SIG-M5 treated with dmso at 0.1 percent for 504 hours (cell line): Measurements from ENCODE around the gene LRRC45.

Source experiments
- DNase-seq: peaks from one replicate; lab custom pipeline; 2025; ENCODE audit not compliant: unreplicated experiment; lab: John Stamatoyannopoulos, UW

The LRRC45 gene

GRCh38 chr17:82018989-82019689 lies 4.0 kb upstream of the LRRC45 start:
- no peak for DNase-seq

DNA sequence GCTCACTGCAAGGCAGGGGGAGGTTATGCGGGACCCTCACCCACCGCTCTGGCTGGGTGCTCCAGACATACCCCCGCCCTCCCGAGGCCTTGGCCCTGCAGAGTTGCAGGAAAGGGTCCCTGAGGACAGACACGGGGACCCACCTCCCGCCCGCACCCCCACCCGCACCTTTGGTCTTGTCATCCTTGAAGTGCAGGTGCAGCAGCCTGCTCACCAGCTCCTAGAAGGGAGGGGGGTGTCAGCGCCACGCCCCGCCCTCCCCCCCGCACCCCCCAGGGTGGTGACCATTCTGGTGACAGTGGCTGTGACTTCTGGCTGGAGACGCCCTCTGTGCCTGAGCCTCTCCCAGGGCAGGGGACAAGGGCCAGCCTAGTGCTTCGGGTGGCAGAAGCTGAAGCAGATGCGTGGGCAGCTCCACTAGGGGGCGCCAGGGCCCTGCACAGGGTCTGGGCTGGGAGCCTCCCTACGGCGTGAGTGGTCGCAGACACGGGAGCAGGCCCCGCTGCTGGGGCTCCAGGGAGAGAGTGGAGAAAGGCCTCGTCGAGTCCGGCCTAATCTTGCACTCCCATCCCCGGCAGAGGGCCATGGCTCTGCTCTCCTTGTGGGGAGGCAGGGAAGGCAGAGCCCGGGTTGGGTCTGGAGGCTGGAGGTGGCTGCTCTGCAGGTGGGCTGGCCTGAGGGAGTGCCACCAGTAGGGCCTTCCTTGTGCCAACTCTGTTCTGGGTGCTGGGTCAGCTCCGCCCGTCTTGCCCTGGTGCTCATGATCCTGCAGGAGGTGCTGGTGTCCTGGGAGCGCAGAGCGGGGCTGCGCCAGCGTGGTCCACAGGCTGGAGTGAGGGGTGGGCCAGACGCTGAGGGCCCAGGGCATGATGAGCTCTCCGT lies 3.2 kb upstream of the LRRC45 start:
- peak; percentile 58 for DNase-seq

GRCh38 chr17:82020572-82021106 lies 2.5 kb upstream of the LRRC45 start:
- no peak for DNase-seq

DNA sequence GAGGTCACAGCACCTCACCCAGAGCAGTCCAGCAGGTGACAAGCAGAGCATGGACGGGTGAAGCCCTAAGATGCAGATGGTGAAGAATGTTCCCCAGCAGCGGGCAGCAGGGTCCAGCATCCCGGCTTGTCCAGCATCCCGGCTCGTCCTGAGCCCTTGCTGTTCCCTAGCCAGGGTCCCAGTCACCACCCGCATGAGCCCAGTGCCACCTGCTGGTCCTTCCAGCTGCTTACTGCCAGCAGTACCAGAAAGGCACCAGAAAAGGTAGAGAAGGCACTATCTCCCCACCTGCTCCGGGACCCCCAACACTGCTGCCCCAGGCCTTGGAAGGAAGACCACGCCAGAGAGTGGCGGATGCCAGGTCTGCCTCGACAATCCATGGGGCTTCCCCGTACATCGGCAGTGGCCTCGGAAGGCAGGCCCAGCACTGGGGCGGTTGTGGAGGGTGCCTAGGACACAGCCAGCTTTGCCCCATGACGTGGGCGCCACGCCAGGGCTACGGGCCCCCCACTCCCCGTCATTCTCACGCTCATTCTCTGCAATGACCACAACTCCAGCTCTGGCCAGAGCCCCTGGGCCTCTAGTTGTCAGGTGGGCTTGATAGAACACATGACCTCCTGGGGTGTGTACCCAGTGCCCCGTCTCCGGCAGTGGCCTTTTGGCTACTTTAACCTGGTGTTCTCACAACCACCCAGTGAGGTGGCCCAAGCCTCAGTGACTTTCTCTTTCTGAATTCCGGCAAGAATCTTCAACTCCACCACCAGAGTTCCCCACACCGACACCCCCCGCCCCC lies 1.8 kb upstream of the LRRC45 start:
- peak; percentile 49 for DNase-seq

- DNase-seq: no peak
Measured at GRCh38 chr17:82021900-82022309, 1.2 kb upstream of the LRRC45 start.

DNA sequence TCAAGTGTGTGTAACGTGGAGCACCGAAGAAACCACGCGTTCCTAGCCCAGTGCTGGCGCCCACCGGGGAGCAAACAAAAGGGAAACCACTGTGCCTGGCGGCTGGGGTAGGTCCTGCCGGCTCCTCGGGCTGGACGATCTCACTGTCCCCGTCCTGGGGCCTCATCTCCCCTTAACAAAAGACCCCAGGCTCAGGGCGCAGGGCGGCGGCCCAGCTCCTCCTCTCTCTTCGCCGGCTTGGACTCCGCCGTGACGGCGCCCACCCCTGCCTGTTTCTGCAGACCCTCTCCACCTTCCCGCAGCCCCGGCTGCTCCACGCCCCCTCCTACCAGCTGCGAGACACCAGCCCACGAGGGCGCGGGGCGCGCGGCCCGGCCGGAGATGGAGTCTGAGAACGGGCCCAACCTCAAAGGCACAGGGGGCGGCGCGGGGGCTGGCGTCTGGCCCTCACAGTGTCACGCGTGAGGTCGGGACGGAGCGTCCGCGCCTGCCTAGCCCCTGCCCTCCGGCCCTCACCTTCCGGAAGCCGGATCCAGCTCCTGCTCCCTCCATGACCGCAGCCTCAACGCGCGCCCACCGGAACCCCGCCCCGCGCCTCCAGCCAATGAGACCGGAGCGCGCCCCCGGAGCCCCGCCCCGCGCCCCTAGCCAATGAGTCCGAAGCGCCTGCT lies 660 bp upstream of the LRRC45 start, which contains the start of gene CENPX:
CENPX (minus strand) TSS at position 569 of the 671 bp plus-strand sequence; CDS start at position 552, 17 bp downstream.
- DNase-seq: no peak

- peak; percentile 42 for DNase-seq
Measured at GRCh38 chr17:82023447-82024241, 539 bp downstream of the LRRC45 start.

DNA sequence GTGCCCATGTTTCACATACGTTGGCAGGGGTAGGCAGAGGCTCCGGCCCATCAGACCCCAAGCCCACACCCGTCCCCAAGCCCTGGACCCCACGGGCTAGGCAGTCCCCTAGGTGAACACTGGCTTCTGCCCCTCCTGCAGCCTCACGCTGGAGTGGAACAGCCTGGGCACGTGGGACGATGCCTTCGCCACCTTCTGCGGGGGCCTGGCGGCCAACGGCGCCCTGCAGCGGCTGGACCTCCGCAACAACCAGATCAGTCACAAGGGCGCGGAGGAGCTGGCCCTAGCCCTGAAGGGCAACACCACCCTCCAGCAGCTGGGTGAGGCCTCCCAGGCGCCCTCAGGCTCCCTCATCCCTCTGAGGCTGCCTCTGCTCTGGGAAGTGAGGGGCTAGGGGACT lies 1.8 kb downstream of the LRRC45 start:
- no peak for DNase-seq

DNA sequence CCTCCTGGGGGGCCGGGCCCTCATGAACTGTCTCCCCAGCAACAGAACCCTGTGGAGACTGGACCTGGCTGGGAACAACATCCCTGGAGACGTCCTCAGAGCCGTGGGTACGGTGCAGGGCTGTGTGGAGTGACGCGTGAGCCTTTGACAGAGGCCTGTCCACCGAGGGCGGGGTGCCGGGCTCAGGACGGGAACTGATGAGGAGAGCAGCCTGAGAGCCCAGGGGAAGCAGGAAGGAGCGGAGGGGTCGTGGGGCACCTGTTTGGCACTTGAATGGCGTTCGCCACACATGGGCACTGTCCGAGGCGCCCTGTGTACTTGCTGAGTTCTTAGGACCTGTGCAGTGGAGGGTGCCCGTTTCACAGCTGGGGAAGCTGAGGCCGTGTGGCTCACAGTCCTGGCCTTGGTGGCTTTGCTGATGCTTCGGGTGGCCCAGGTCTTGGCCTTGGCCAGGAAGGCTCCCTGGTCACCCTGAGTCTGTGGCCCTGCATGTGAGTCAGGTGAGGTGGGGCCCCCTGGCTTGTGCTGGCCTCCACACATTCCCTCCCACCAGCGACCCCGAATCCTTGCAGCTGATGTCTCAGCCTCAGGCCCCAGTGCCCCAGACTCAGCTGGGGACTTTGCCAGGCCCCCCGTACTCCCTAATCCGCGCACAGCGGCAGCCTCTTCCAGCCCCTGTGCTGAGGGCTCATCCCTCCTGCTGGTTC lies 2.4 kb downstream of the LRRC45 start:
- DNase-seq: no peak

GRCh38 chr17:82028246-82028645 lies 5.1 kb downstream of the LRRC45 start:
- no peak for DNase-seq

DNA sequence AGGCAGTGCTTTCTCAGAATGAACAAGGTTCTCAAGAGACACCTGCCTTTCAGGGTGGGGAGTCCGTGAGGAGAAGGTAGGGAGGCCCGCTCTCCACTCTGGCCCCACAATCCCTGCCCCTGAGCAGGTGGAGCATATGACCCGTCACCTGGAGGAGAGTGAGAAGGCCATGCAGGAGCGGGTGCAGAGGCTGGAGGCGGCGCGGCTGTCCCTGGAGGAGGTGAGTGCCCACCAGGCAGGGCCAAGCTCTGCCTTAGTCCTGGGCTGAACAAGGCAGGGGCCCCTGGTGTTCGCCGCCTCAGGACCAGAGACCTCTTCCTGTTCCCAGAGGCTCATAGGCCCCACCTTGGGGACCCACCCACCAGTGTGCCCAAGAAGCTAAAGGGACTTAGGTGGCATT lies 5.9 kb downstream of the LRRC45 start:
- DNase-seq: no peak

- DNase-seq: no peak
Measured at GRCh38 chr17:82029391-82029790, 6.3 kb downstream of the LRRC45 start.

DNA sequence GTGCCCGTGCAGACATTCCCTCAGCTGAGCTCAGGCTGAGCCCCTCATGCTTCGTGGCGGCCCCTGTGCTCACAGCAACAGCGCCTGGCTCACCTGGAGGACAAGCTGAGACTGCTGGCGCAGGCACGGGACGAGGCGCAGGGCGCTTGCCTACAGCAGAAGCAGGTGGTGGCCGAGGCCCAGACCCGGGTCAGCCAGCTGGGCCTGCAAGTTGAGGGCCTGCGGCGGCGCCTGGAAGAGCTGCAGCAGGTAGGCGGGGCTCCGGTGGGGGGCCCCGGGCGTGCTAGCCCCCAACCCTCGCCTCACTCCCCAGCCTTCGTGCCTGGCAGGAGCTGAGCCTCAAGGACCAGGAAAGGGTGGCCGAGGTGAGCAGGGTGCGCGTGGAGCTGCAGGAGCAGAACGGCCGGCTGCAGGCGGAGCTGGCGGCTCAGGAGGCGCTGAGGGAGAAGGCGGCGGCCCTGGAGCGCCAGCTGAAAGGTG lies 6.9 kb downstream of the LRRC45 start:
- DNase-seq: no peak

DNA sequence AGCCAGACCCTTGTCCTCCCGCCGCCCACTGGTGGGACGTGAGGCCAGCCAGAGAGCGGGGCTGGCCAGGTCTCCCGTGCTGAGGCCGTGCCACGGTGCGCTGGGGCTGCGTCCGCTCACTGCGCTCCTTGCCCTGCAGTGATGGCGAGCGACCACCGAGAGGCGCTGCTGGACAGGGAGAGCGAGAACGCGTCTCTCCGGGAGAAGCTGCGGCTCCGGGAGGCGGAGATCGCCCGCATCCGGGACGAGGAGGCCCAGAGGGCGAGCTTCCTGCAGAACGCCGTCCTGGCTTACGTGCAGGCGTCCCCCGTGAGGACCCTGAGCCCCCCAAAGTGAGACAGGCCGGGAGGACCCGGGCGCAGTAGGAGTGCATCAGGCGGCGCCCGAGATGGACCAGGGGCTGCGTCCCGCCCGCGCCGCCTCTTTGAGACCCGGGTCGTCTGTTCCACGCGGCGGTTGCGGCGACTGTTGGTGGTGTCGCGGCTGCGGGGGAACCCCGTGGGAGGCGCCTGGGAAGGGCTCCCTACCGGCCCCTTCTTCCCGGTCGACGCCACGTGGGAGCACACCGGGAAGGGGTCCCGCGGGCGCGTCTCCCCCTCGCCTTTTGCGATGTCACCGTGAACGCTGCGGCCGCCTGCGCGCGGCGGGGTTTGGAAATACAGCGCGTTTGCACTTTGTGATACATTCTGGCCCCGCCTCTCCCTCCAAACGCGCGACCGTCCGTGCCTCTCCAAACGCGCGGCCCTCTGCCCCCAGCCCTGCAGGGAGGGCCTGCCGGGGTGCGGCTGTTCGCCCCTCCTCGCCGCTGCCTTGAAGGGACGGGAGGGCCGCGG lies 7.6 kb downstream of the LRRC45 start:
- DNase-seq: peak; percentile 75

GRCh38 chr17:82031303-82031884 lies 8.3 kb downstream of the LRRC45 start, which contains the start of gene RAC3:
RAC3 (plus strand) TSS chr17:82031678; CDS start chr17:82031762, 84 bp downstream.
- no peak for DNase-seq

- DNase-seq: peak; percentile 30
Measured at GRCh38 chr17:82031885-82032627, 9.0 kb downstream of the LRRC45 start.
